ENCODE data around the gene FMN2. TPM values are rescaled to one million over a fixed set of nuclear protein-coding genes. Genes with fewer than 3 reads are reported as not detected.

Gene FMN2
- total RNA-seq, 3 donors from 2014 or later = 0.80 to 4.2 (median 3.3) TPM

DNA sequence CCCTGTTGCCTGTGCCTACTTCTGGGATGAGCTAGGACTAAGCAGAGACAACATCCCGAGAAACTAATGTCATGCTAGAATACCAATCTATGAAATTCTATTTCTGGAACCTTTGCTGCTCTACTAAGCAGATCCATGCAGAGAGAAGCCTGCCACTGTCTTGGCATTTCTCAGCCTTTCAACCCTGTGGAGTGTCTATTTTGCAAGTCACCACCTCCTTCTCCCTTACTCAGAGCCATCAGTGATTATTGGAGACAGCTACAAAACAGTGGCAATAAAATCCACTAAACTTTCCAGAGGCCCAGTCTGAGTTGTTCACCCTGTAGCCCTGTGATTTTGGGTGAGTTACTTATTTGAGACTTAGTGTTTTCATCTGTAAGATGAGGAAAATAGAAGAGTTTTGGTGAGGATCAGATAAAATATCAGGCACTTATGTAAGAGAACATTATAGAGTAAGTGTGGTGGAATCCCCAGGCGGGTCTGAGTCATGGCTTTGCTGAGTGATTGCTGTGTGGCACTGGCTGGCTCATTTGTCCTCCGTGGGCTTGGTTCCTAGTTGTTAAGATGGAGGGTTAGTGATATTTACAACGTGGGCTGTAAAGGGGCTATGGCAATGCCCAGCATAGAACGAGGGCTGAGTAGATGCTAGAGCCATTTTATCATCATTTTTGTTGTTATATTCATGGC, 61.1 kb downstream of the FMN2 start:
- intact Hi-C loops (cut with DNase I; ENCODE audit: low total_unique reads) = no loop called here
- Histone ChIP-seq H3K4me3 (no peak overlapping the region), H3K4me1 (no peaks in the 10 kb centered on the region), H3K9me3 (no peaks in the 10 kb centered on the region), H3K36me3 (no peaks in the 10 kb centered on the region), H3K27me3 (no peaks in the 10 kb centered on the region), H3K27ac (no peak overlapping the region)
- DNase-seq (ENCODE audit: low spot score in 2 of 2) = no peak
- TF ChIP-seq, protein P1, sequence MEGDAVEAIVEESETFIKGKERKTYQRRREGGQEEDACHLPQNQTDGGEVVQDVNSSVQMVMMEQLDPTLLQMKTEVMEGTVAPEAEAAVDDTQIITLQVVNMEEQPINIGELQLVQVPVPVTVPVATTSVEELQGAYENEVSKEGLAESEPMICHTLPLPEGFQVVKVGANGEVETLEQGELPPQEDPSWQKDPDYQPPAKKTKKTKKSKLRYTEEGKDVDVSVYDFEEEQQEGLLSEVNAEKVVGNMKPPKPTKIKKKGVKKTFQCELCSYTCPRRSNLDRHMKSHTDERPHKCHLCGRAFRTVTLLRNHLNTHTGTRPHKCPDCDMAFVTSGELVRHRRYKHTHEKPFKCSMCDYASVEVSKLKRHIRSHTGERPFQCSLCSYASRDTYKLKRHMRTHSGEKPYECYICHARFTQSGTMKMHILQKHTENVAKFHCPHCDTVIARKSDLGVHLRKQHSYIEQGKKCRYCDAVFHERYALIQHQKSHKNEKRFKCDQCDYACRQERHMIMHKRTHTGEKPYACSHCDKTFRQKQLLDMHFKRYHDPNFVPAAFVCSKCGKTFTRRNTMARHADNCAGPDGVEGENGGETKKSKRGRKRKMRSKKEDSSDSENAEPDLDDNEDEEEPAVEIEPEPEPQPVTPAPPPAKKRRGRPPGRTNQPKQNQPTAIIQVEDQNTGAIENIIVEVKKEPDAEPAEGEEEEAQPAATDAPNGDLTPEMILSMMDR (IDR thresholded peaks at IDR 0.05) = no peak
- no peak for TF ChIP-seq POLR2A (IDR thresholded peaks at IDR 0.05)
- no peak for TF ChIP-seq POLR2AphosphoS5 (IDR thresholded peaks at IDR 0.05)

DNA sequence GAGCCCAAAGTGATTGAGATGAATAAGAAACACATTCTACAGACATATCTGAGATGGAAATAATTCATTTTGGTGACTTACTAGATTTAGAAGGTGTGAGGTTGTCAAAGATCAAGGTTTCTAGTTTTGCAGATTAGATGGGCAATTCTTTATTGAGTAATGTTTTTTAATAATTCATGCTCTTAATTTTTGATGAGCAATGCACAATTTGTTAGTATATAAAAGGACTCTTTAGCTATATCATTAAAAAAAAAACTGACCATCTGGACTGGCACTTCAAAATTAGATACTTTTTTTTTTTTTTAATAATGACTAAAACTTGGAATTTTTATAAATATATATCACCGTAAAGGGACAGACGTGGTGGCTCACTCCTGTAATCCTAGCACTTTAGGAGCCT, 63.9 kb downstream of the FMN2 start:
- no peaks in the 10 kb centered on the region for H3K27me3 ChIP-seq
- TF ChIP-seq, protein P1 (IDR thresholded peaks at IDR 0.05) = no peak
- TF ChIP-seq POLR2AphosphoS5 (IDR thresholded peaks at IDR 0.05) (no peak), POLR2A (IDR thresholded peaks at IDR 0.05) (no peak)
- intact Hi-C loops (cut with DNase I; ENCODE audit: low total_unique reads) = no loop called here
- H3K27ac ChIP-seq = no peak overlapping the region
- no peak overlapping the region for H3K4me3 ChIP-seq
- peaks cover 0 to 6% of the 10 kb centered on the region in 2 donors for H3K9me3 ChIP-seq
- no peak for DNase-seq (ENCODE audit: low spot score in 2 of 2)
- no peaks in the 10 kb centered on the region for H3K4me1 ChIP-seq
- H3K36me3 ChIP-seq = no peaks in the 10 kb centered on the region

DNA sequence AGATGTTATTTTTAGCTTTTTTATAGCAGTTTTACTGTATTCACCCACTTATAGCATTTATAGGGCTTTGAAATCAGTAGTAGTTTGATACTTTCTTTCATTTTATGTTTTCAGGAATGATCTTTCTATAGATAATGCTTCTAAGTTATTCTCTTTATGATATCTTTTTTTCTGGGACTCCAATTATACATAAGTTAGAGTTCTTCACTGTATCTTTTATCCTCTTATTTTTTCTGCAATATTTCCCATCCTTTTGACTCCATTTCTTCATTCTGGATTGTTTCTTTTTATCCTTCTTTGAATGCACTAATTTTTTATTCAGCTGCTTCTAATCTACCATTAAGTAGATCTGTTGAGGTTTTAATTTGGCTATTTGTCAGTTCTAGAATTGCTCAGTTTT, 73.1 kb downstream of the FMN2 start:
- no peak overlapping the region for H3K4me3 ChIP-seq
- TF ChIP-seq, protein P1 (IDR thresholded peaks at IDR 0.05) = no peak
- TF ChIP-seq POLR2AphosphoS5 (IDR thresholded peaks at IDR 0.05) = no peak
- TF ChIP-seq POLR2A (IDR thresholded peaks at IDR 0.05) = no peak
- intact Hi-C loops (cut with DNase I; ENCODE audit: low total_unique reads) = no loop called here

DNA sequence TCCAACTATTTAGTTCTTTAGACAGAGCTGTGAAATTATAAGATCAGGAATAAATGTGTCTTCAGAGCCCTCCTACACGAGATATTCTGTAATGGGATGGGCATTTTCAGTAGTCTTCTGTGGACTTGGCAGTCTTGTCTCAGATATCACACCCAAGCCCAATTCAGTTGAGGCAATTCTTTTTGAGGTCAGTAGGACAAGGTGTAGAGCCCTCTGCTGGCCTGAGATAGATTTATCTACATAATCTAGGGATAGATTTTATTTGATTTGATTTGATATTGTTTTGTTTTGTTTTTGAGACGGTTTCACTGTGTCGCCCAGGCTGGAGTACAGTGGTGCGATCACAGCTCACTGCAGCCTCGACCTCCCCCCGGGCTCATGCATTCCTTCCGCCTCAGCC, 77.5 kb downstream of the FMN2 start:
- DNase-seq (ENCODE audit: low spot score in 2 of 2) = no peak
- intact Hi-C loops (cut with DNase I; ENCODE audit: low total_unique reads) = no loop called here
- TF ChIP-seq POLR2A (IDR thresholded peaks at IDR 0.05) = no peak
- no peak overlapping the region for H3K27ac ChIP-seq
- H3K27me3 ChIP-seq = no peaks in the 10 kb centered on the region
- no peaks in the 10 kb centered on the region for H3K36me3 ChIP-seq
- H3K4me3 ChIP-seq = no peak overlapping the region
- no peaks in the 10 kb centered on the region for H3K4me1 ChIP-seq
- peaks cover 0 to 21% of the 10 kb centered on the region in 2 donors for H3K9me3 ChIP-seq

More for the DNA sequence above, 73.1 kb downstream of the FMN2 start:
- H3K27me3 ChIP-seq = no peaks in the 10 kb centered on the region
- H3K9me3 ChIP-seq = peaks cover 0 to 37% of the 10 kb centered on the region in 2 donors
- H3K4me1 ChIP-seq = no peaks in the 10 kb centered on the region
- no peak for DNase-seq (ENCODE audit: low spot score in 2 of 2)
- H3K27ac ChIP-seq = no peak overlapping the region
- no peaks in the 10 kb centered on the region for H3K36me3 ChIP-seq

DNA sequence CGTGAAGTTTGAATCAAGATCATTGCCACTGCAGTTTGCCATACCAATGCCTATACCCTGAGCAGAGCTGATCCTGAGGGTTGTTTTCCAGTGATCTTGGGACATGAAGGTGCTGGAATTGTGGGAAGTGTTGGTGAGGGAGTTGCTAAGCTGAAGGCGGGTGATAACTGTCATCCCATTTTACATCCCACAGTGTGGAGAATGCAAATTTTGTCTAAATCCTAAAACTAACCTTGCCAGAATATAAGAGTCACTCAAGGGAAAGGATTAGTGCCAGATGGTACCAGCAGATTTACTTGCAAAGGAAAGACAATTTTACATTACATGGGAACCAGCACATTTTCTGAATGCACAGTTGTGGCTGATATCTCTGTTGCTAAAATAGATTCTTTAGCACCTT, 78.6 kb downstream of the FMN2 start:
- H3K4me3 ChIP-seq = no peak overlapping the region
- no peak overlapping the region for H3K27ac ChIP-seq
- H3K27me3 ChIP-seq = no peaks in the 10 kb centered on the region
- no peak for TF ChIP-seq POLR2AphosphoS5 (IDR thresholded peaks at IDR 0.05)
- TF ChIP-seq, protein P1 (IDR thresholded peaks at IDR 0.05) = no peak
- intact Hi-C loops (cut with DNase I; ENCODE audit: low total_unique reads) = no loop called here
- H3K9me3 ChIP-seq = peaks cover 0 to 10% of the 10 kb centered on the region in 2 donors
- H3K36me3 ChIP-seq = no peaks in the 10 kb centered on the region
- no peaks in the 10 kb centered on the region for H3K4me1 ChIP-seq
- no peak for DNase-seq (ENCODE audit: low spot score in 2 of 2)
